Measurements from ENCODE around the gene ARMC9.

DNA sequence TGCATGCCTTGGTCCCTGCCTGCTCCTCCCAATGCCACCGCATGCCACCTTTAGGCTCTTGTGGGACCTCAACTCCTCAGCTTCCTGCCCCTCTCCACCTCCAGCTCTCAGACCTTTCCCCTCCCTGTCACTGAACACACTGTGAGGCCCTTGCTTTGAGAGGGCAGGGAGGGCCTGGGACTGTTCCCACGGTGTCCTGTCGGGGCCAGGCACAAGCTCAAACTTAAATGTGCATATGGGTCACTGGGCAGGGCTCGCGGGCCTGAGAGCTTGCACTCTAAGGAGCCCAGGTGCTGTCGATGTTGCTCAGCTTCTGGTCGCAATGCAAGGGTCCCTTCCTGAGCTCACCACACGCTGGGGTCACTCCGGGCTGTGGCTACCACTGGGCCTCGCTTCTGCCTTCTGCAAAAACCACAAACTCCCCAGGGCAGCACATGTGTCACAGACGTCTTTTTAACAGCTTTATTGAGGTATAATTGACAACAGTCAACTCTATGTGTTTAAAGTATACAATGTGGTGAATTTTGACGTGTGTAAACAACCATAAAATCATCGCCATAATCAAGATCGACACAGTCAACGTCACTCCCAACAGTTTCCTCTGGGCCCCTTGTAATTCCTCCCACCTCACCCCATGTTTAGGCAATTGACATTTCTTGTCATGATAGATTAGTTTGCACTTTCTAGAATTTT lies 185.1 kb downstream of the ARMC9 start:
- TF ChIP-seq, protein P1, sequence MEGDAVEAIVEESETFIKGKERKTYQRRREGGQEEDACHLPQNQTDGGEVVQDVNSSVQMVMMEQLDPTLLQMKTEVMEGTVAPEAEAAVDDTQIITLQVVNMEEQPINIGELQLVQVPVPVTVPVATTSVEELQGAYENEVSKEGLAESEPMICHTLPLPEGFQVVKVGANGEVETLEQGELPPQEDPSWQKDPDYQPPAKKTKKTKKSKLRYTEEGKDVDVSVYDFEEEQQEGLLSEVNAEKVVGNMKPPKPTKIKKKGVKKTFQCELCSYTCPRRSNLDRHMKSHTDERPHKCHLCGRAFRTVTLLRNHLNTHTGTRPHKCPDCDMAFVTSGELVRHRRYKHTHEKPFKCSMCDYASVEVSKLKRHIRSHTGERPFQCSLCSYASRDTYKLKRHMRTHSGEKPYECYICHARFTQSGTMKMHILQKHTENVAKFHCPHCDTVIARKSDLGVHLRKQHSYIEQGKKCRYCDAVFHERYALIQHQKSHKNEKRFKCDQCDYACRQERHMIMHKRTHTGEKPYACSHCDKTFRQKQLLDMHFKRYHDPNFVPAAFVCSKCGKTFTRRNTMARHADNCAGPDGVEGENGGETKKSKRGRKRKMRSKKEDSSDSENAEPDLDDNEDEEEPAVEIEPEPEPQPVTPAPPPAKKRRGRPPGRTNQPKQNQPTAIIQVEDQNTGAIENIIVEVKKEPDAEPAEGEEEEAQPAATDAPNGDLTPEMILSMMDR (IDR thresholded peaks at IDR 0.05): no peak
- no peak for TF ChIP-seq POLR2A (IDR thresholded peaks at IDR 0.05)

All from body of pancreas (tissue), 4 donors.